ENCODE measurements around the gene NEK11. TPM values are rescaled to one million over a fixed set of nuclear protein-coding genes. Genes with fewer than 3 reads are reported as not detected.
"Not testable (repeated sequence)": the region's sequence is repeated elsewhere in the genome, so short reads cannot be mapped to it uniquely, and the experiment has no call there.

NEK11 gene
- total RNA-seq, 1 donor: 14.5 TPM

- Histone ChIP-seq H3K4me3 (ENCODE audit: insufficient read depth, low read length) (no peak overlapping the region), H3K9me3 (ENCODE audit: low read depth, low read length) (no peaks in the 10 kb centered on the region), H3K27me3 (ENCODE audit: insufficient read depth, low read length) (no peaks in the 10 kb centered on the region), H3K36me3 (ENCODE audit: insufficient read depth, low read length) (no peaks in the 10 kb centered on the region), H3K4me1 (ENCODE audit: insufficient read depth, low read length) (no peaks in the 10 kb centered on the region), H3K27ac (ENCODE audit: low read depth, low read length) (no peak overlapping the region), H4K20me1 (ENCODE audit: insufficient read depth, low read length) (no peaks in the 10 kb centered on the region), H3K79me2 (ENCODE audit: insufficient read depth, low read length) (no peaks in the 10 kb centered on the region), H2AFZ (ENCODE audit: low read length) (no peak overlapping the region), H3K4me2 (ENCODE audit: insufficient read depth, low read length) (no peak overlapping the region)
- TF ChIP-seq CTCF (IDR thresholded peaks at IDR 0.05; ENCODE audit: extremely low read depth, low read depth, low read length): no peak
- DNase-seq (ENCODE audit: insufficient read length, low spot score, missing footprints): no peak
These were observed 329.4 kb downstream of the NEK11 start for GRCh38 chr3:131356006-131356595.

DNA sequence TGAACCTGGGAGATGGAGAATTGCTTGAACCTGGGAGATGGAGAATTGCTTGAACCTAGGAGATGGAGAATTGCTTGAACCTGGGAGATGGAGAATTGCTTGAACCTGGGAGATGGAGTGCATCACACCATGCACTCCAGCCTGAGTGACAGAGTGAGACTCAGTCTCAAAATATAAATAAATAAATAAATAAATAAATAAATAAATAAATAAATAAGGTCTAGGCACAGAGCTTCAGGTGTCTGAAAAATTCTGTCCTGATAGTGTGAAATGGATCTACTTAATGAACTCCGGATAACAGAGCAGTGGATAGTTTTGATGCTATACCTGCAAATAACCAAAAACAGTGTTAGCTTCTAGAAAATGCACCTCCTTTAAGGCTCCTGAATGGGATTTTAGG lies 330.6 kb downstream of the NEK11 start:
- no peak for TF ChIP-seq CTCF (IDR thresholded peaks at IDR 0.05; ENCODE audit: extremely low read depth, low read depth, low read length)
- peaks cover 1% of the 10 kb centered on the region for H3K4me1 ChIP-seq (ENCODE audit: insufficient read depth, low read length)

GRCh38 chr3:131360191-131360755 lies 333.6 kb downstream of the NEK11 start:
- no peaks in the 10 kb centered on the region for H3K79me2 ChIP-seq (ENCODE audit: insufficient read depth, low read length)
- no peak for TF ChIP-seq CTCF (IDR thresholded peaks at IDR 0.05; ENCODE audit: extremely low read depth, low read depth, low read length)
- no peaks in the 10 kb centered on the region for H3K36me3 ChIP-seq (ENCODE audit: insufficient read depth, low read length)
- no peaks in the 10 kb centered on the region for H4K20me1 ChIP-seq (ENCODE audit: insufficient read depth, low read length)
- DNase-seq (ENCODE audit: insufficient read length, low spot score, missing footprints): no peak
- no peak overlapping the region for H3K27ac ChIP-seq (ENCODE audit: low read depth, low read length)
- no peaks in the 10 kb centered on the region for H3K27me3 ChIP-seq (ENCODE audit: insufficient read depth, low read length)
- H3K4me2 ChIP-seq (ENCODE audit: insufficient read depth, low read length): no peak overlapping the region
- no peak overlapping the region for H3K4me3 ChIP-seq (ENCODE audit: insufficient read depth, low read length)
- no peaks in the 10 kb centered on the region for H3K9me3 ChIP-seq (ENCODE audit: low read depth, low read length)
- no peak overlapping the region for H2AFZ ChIP-seq (ENCODE audit: low read length)
- H3K4me1 ChIP-seq (ENCODE audit: insufficient read depth, low read length): peaks cover 2% of the 10 kb centered on the region

More for the DNA sequence above, 330.6 kb downstream of the NEK11 start:
- no peak overlapping the region for H3K4me3 ChIP-seq (ENCODE audit: insufficient read depth, low read length)
- no peak overlapping the region for H3K27ac ChIP-seq (ENCODE audit: low read depth, low read length)
- no peaks in the 10 kb centered on the region for H3K9me3 ChIP-seq (ENCODE audit: low read depth, low read length)
- H3K4me2 ChIP-seq (ENCODE audit: insufficient read depth, low read length): no peak overlapping the region
- H3K36me3 ChIP-seq (ENCODE audit: insufficient read depth, low read length): no peaks in the 10 kb centered on the region
- no peaks in the 10 kb centered on the region for H3K79me2 ChIP-seq (ENCODE audit: insufficient read depth, low read length)
- no peaks in the 10 kb centered on the region for H3K27me3 ChIP-seq (ENCODE audit: insufficient read depth, low read length)
- DNase-seq (ENCODE audit: insufficient read length, low spot score, missing footprints): no peak
- no peaks in the 10 kb centered on the region for H4K20me1 ChIP-seq (ENCODE audit: insufficient read depth, low read length)
- no peak overlapping the region for H2AFZ ChIP-seq (ENCODE audit: low read length)

DNA sequence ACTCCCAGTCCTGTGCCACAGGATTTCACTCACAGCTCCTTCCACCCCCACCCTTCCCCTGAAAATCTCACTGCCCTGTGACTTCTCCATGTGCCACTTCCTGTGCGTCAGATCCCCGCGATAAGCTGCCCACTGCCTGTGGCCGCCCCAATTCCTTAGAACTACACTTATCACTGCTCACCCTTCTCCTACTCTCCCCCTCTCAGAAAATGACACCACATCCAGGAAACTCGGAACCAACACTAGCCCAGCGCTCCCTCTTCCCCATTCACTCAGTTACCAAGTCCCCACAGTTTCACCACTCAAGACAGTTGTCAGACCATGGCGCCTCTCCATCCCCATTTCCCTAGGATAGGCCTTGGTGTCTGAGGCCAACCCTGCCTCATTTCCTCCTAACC lies 334.4 kb downstream of the NEK11 start:
- not testable (repeated sequence) for H3K9me3 ChIP-seq (ENCODE audit: low read depth, low read length); H3K4me3 ChIP-seq (ENCODE audit: insufficient read depth, low read length); H3K36me3 ChIP-seq (ENCODE audit: insufficient read depth, low read length); H4K20me1 ChIP-seq (ENCODE audit: insufficient read depth, low read length); H3K79me2 ChIP-seq (ENCODE audit: insufficient read depth, low read length); DNase-seq (ENCODE audit: insufficient read length, low spot score, missing footprints); H3K27me3 ChIP-seq (ENCODE audit: insufficient read depth, low read length); H3K4me1 ChIP-seq (ENCODE audit: insufficient read depth, low read length); H3K27ac ChIP-seq (ENCODE audit: low read depth, low read length)
- peak overlapping the region; percentile 79 for H3K4me2 ChIP-seq (ENCODE audit: insufficient read depth, low read length)
- peak overlapping the region; percentile 52 for H2AFZ ChIP-seq (ENCODE audit: low read length)

Measured in osteoblast (primary cell).